KG1 (cell line): ENCODE data around the gene CORO1C.
A peak's percentile ranks its signal among the peaks of the same experiment; 100 is the strongest.
"Not testable (repeated sequence)": the region's sequence is repeated elsewhere in the genome, so short reads cannot be mapped to it uniquely, and the experiment has no call there.

Source experiments
- DNase-seq: peaks from one replicate; lab custom pipeline; 2025; lab: John Stamatoyannopoulos, UW

CORO1C gene

DNA sequence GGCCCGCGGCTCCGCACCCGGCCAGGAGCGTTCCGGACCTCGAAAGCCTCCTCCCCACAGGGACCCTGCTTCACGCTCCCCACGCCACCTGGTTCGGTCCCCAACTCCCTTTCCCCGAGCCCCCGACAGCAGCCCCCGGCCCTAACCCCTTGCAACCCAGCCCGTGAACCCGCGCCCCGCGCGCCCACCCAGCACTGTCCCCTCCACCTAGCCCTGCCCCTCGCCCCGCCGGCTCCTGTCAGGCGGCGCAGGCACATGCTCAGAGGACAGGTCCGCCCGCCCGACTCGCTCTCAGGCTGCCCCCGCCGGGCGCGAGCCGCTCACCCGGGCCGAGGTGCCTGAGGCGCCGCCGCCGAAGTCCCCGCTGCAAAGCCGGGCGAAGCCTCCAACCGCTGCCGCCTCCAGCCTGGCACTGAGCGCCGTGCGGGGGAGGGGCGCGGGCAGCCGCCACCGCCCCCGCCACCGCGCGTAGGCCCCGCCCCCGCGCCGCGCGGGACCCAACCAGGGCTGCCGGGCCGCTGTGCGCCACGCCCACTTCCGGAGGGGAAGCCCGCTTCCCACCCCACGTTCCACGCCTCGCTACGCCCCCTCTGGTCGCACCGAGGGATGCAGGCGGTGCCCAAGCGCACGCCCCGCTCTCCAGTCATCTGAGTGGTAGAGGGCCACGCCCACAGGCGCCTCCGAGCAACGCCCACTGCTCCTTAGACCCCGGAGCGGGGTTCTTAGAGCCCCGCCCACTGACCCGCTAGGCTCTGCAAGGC, at the start of gene CORO1C:
CORO1C (minus strand) TSS at position 414 of the 761 bp plus-strand sequence. CDS start 30,200 bp downstream, outside the sequence.
- peak; percentile 96 for DNase-seq

GRCh38 chr12:108779998-108780688, 48.8 kb upstream of the CORO1C start:
- no peak for DNase-seq

- no peak for DNase-seq
Observed at GRCh38 chr12:108778053-108778452, 46.7 kb upstream of the CORO1C start.

DNA sequence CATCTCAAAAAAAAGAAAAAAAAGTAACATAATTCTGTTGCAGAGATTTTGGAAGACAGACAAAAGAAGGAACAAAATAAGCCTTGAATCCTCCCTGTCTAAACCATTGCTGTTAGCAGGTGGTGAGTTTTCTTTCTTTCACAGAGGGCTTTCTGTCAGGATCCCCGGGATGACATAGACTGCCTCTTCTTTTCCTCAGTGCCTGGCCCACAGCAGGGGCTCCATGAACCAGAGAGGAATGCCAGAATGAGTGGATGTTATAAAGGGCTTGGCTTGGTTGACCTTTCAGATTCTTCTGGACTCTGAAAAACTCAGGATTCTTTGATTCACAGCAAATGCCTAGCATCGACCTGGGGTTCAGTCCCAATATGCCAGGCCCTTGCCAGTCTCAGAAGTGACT, 45.8 kb upstream of the CORO1C start:
- no peak for DNase-seq

DNA sequence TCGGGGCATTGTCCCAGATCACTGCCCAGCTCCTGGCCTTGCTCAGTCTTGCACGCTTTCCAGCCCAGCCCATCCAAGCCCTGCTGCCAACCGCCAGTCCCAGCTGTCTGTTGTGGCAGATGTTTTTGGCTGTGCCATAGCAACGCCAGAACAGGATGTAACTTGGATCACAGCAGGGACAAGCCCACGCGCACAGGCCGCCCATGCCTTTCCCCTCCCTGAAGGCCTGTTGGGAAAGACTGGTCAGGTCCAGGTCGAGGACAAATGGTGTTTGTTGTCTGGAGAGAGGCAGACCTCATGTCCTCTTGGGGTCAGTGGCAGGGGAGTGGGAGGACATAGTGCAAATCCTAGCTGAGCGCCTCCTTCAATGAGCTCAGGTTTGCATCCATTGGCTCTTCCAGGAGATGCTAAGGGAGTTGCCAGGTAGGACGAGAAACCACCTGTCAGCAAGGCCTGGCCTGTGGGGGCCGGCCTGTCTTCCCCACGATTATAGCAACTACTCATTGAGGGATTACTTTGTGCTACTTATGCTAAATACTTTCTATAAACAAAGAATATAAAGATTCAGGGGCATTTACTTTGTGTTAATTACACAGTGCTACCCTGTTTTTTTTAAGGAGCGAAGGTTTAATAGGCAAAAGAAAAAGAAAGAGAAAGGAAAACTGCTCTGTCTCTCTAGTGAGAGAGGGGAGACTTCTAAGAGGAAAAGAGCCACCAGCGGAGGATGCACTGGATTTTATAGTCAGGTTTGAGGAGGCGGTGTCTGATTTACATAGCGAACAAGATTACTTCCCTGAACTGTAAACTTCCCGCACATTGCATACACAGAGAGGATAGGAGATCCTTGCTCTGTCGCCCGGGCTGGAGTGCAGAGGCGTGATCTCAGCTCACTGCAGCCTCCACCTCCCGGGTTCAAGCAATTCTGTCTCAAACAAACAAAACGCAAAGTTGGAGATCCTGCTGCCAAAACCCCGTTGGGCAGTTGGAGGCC, 42.8 kb upstream of the CORO1C start:
- DNase-seq: no peak

- DNase-seq: no peak
Observed at GRCh38 chr12:108772891-108773797, 41.8 kb upstream of the CORO1C start.

DNA sequence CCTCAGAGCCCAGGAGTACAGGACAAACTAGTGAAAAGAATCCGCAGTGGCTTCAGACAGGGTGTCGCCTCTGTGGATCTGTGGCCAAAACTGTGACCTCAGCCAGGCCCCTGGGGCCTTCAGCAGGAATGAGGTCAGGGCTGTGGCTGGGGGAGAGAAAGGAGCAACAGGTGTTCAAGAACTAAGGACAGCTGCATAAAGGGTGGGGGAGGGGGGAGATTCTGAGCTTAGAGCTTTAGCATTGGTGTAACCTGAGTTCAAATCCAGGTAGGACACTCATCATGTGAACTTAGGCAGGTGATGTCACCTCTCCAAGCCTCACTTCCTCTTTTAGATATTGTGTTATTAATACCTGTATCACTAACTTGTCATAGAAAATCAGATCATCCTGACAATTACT, 40.9 kb upstream of the CORO1C start:
- no peak for DNase-seq

DNA sequence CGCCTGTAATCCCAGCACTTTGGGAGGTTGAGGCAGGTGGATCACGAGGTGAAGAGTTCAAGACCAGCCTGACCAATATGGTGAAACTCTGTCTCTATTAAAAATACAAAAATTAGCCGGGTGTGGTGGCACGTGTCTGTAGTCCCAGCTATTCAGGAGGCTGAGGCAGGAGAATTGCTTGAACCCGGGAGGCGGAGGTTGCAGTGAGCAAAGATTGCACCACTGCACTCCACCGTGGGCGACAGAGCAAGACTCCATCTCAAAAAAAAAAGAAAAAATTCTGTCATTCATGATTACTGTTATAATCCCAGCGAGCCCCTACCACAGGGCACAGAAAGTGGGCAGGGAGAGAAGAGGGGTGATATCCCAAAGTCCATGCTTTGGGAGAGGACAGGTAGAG, 40.5 kb upstream of the CORO1C start:
- DNase-seq: not testable (repeated sequence)

GRCh38 chr12:108770963-108771362, 39.6 kb upstream of the CORO1C start:
- DNase-seq: no peak

DNA sequence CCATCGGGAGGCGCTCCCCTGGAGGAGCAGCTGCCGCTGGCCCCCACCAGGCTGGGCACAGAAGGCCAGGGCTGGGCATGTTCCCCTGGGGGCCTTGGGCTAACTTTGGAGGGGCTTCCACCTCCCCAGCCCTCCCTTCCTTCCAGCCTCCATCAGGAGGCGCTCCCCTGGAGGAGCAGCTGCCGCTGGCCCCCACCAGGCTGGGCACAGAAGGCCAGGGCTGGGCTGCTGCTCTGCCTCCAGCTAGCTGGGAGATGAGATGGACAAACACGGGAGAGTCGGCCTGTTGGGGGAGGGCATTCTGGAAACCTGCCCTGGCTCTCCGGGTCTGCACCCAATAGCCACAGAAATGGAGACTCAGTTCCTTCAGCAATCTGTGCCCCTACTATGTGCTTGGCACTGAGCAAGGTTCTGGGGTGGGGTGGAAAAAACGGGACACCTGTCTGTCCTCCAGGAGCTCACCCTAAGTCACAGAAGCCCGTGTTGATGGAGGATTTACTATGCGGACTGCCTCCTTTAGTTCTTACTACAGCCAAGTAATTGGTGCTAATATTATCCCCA, 39.0 kb upstream of the CORO1C start:
- no peak for DNase-seq

- DNase-seq: no peak
Observed at GRCh38 chr12:108768591-108769500, 37.5 kb upstream of the CORO1C start.

- DNase-seq: no peak
Observed at GRCh38 chr12:108766294-108766693, 35.0 kb upstream of the CORO1C start.

GRCh38 chr12:108765289-108765764, 34.0 kb upstream of the CORO1C start:
- no peak for DNase-seq

DNA sequence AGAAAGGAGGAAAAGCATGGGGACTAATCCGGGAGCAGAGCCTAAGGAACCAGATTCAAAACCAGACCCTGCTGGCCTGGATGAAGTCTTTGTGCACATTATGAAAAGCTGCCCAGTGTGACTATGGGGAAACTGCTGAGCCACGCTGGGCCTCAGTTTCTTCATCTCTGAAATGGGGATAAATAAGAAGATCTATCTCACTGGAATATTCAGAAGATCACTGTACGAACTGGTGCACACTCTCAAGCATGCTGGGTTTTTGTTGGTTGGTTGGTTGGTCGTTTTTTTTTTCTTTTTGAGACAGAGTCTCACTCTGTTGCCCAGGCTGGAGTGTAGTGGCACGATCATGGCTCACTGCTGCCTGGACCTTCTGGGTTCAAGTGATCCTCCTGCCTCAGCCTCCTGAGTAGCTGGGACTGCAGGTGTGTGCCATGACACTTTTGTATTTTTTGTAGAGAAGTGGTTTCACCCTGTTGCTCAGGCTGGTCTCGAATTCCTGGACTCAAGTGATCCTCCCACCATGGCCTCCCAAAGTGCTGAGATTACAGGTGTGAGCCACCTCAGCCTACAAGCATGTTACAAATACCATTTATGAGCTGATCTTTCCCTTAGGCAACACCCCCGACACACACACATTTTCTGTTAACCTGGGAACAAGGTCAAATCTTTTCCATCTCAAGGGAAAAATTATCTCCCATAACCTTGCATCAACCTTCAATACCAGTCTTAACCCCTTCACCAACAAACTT, 33.4 kb upstream of the CORO1C start:
- DNase-seq: no peak

- no peak for DNase-seq
Observed at GRCh38 chr12:108761226-108761625, 29.9 kb upstream of the CORO1C start.

GRCh38 chr12:108759924-108760323, 28.6 kb upstream of the CORO1C start:
- DNase-seq: no peak

GRCh38 chr12:108757856-108758255, 26.5 kb upstream of the CORO1C start:
- DNase-seq: no peak

GRCh38 chr12:108756421-108756820, 25.1 kb upstream of the CORO1C start:
- DNase-seq: no peak

- no peak for DNase-seq
Observed at GRCh38 chr12:108755481-108755880, 24.2 kb upstream of the CORO1C start.
